Epithelial cell of esophagus (primary cell): ENCODE results near the gene EXOC6.

ENCODE experiments used
- DNase-seq: peaks from one replicate; pipeline ENCODE4 v3.0.0; 2010; ENCODE audit warnings: low read depth
- H3K4me3 ChIP-seq: 2 replicates; pipeline ENCODE4 v1.5.1; 2011; ENCODE audit warnings: mild to moderate bottlenecking, low read length, control low read depth
- CTCF ChIP-seq: IDR thresholded peaks from 2 replicates; pipeline ENCODE4 v1.5.1; 2011; ENCODE audit warnings: low read depth, mild to moderate bottlenecking, low read length, control low read depth, inconsistent platforms; ENCODE audit not compliant: insufficient read depth; ENCODE audit errors: missing control alignments

The EXOC6 gene

GRCh38 chr10:93068411-93069244, 220.3 kb downstream of the EXOC6 start:
- peak; percentile 46 for DNase-seq
- TF ChIP-seq CTCF, result no peak
- no peak overlapping the region for H3K4me3 ChIP-seq

- H3K4me3 ChIP-seq, result no peak overlapping the region
- no peak for DNase-seq
- TF ChIP-seq CTCF, result no peak
These were observed 220.9 kb downstream of the EXOC6 start for GRCh38 chr10:93069245-93069561.

- no peak for DNase-seq
- no peak for TF ChIP-seq CTCF
These were observed 222.3 kb downstream of the EXOC6 start for GRCh38 chr10:93070378-93071176.

GRCh38 chr10:93071177-93071472, 222.8 kb downstream of the EXOC6 start:
- TF ChIP-seq CTCF, result no peak
- no peak for DNase-seq
- H3K4me3 ChIP-seq, result no peak overlapping the region

More at GRCh38 chr10:93070378-93071176, 222.3 kb downstream of the EXOC6 start:
- no peak overlapping the region for H3K4me3 ChIP-seq

- no peak for DNase-seq
- H3K4me3 ChIP-seq, result no peak overlapping the region
- no peak for TF ChIP-seq CTCF
These were observed 223.4 kb downstream of the EXOC6 start for GRCh38 chr10:93071674-93072224.

- no peak for DNase-seq
- no peak overlapping the region for H3K4me3 ChIP-seq
- no peak for TF ChIP-seq CTCF
These were observed 223.9 kb downstream of the EXOC6 start for GRCh38 chr10:93072225-93072712.
